Smooth muscle cell (in vitro differentiated cells): ENCODE data around the gene INIP. TPM values are rescaled to one million over a fixed set of nuclear protein-coding genes. Genes with fewer than 3 reads are reported as not detected.
"Not testable (repeated sequence)": the region's sequence is repeated elsewhere in the genome, so short reads cannot be mapped to it uniquely, and the experiment has no call there.

ENCODE experiments used
- DNase-seq: peaks from one replicate; lab custom pipeline; 2025; ENCODE audit not compliant: unreplicated experiment; lab: John Stamatoyannopoulos, UW
- H2AFZ ChIP-seq: fragments of 200-600 bp; sonication (generic); 2 replicates; pipeline ENCODE4 v1.6.0; 2016; ENCODE audit warnings: antibody characterized with exemption, low read depth, mild to moderate bottlenecking
- H3F3A ChIP-seq: fragments of 200-600 bp; sonication (generic); 2 replicates; pipeline ENCODE4 v1.6.0; 2017; ENCODE audit warnings: antibody characterized with exemption, low read depth
- H3K27ac ChIP-seq: fragments of 200-600 bp; sonication (generic); 2 replicates; pipeline ENCODE4 v1.5.1; 2016; ENCODE audit warnings: low read depth, mild to moderate bottlenecking
- H3K27me3 ChIP-seq: fragments of 200-600 bp; sonication (generic); 2 replicates; pipeline ENCODE4 v1.6.1; 2016; ENCODE audit warnings: low read depth, mild to moderate bottlenecking
- H3K36me3 ChIP-seq: fragments of 200-600 bp; sonication (generic); 2 replicates; pipeline ENCODE4 v1.5.1; 2016; ENCODE audit warnings: low read depth
- H3K4me1 ChIP-seq: fragments of 200-600 bp; sonication (generic); 2 replicates; pipeline ENCODE4 v1.5.1; 2016; ENCODE audit warnings: low read depth
- H3K4me2 ChIP-seq: fragments of 200-600 bp; sonication (generic); 2 replicates; pipeline ENCODE4 v1.6.0; 2016; ENCODE audit warnings: mild to moderate bottlenecking
- H3K4me3 ChIP-seq: fragments of 200-600 bp; sonication (generic); 2 replicates; pipeline ENCODE4 v1.5.1; 2016; ENCODE audit warnings: mild to moderate bottlenecking
- H3K79me2 ChIP-seq: fragments of 200-600 bp; sonication (generic); 2 replicates; pipeline ENCODE4 v1.6.0; 2016; ENCODE audit warnings: low read depth, mild to moderate bottlenecking
- H3K9ac ChIP-seq: fragments of 200-600 bp; sonication (generic); 2 replicates; pipeline ENCODE4 v1.6.0; 2016; ENCODE audit warnings: low read depth
- H3K9me3 ChIP-seq: fragments of 200-600 bp; sonication (generic); replicated peaks from 2 replicates; pipeline ENCODE4 v1.5.1; 2016; ENCODE audit warnings: low read depth
- H4K20me1 ChIP-seq: fragments of 200-600 bp; sonication (generic); 2 replicates; pipeline ENCODE4 v1.6.0; 2016; ENCODE audit warnings: low read depth
- CTCF ChIP-seq: fragments of 200-600 bp; sonication (generic); IDR thresholded peaks from 2 replicates; pipeline ENCODE4 v1.5.1; 2017; ENCODE audit warnings: borderline replicate concordance, mild to moderate bottlenecking, antibody characterized with exemption; ENCODE audit not compliant: insufficient read depth, poor library complexity, severe bottlenecking
- WGBS: methylation state at CpG from one replicate; pipeline ENCODE4 v1.1.7; 2016; ENCODE audit warnings: low lambda C conversion rate; 5-methylcytosine and 5-hydroxymethylcytosine counted together
- polyA plus RNA-seq: library from polyadenylated mRNA; unstranded; fragments of >200 nt; fragmentation: Nextera tagmentation; extraction: Ambion mirVana; gene quantifications from 2 replicates; pipeline ENCODE4 v1.2.1, GENCODE V29; 2016
- total RNA-seq: library from RNA; depleted of rRNA; stranded (reverse); fragments of >200 nt; gene quantifications from 2 replicates; pipeline ENCODE4 v1.2.3, GENCODE V29; 2014

Gene INIP
- total and polyA plus RNA-seq, 2 experiments from 2014 or later: 19.8 to 25.8 TPM

- Histone ChIP-seq H3K9me3 (no peaks in the 10 kb centered on the region), H3K4me3 (peak overlapping the region; percentile 4), H3F3A (no peaks in the 10 kb centered on the region), H3K79me2 (no peaks in the 10 kb centered on the region), H4K20me1 (no peaks in the 10 kb centered on the region), H2AFZ (no peak overlapping the region), H3K4me1 (no peaks in the 10 kb centered on the region), H3K27ac (no peak overlapping the region), H3K36me3 (no peaks in the 10 kb centered on the region), H3K27me3 (no peaks in the 10 kb centered on the region), H3K9ac (no peak overlapping the region), H3K4me2 (no peak overlapping the region)
- WGBS: 77% methylated on average over 7 of the region's 7 CpGs
- TF ChIP-seq CTCF: no peak
- DNase-seq: no peak
These were observed 14.1 kb upstream of the INIP start for GRCh38 chr9:112731971-112732370.

DNA sequence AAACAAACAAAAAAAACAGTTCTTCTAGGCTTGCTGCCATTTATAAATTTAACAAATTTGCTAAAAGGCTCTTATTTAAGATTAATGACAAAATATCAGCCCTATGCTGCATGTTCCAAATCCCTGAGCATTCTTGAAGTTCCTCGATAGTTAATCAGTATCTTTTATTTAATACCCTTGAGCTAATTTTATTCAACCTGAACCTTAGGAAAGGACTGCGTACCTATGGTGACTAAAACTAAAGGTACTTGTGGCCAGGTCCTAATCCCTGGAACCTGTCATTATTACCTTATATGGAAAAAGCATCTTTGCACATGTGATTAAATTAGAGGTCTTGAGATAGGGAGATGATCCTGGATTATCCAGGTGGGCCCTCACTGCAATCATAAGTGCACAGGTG is 10.5 kb upstream of the INIP start:
- Histone ChIP-seq H3K9me3 (no peaks in the 10 kb centered on the region), H2AFZ (no peak overlapping the region), H3K79me2 (no peaks in the 10 kb centered on the region), H3K4me3 (no peak overlapping the region), H4K20me1 (no peaks in the 10 kb centered on the region), H3K9ac (no peak overlapping the region), H3K4me1 (no peaks in the 10 kb centered on the region), H3F3A (no peaks in the 10 kb centered on the region), H3K36me3 (no peaks in the 10 kb centered on the region), H3K27me3 (no peaks in the 10 kb centered on the region), H3K27ac (no peak overlapping the region), H3K4me2 (no peak overlapping the region)
- TF ChIP-seq CTCF: no peak
- DNase-seq: no peak
- WGBS: 95% methylated on average over 2 of the region's 2 CpGs

- Histone ChIP-seq H2AFZ (no peak overlapping the region), H3K27ac (no peak overlapping the region), H4K20me1 (no peaks in the 10 kb centered on the region), H3F3A (no peaks in the 10 kb centered on the region), H3K9ac (no peak overlapping the region), H3K36me3 (no peaks in the 10 kb centered on the region), H3K4me2 (no peak overlapping the region), H3K79me2 (no peaks in the 10 kb centered on the region), H3K27me3 (no peaks in the 10 kb centered on the region), H3K4me1 (no peaks in the 10 kb centered on the region), H3K4me3 (no peak overlapping the region), H3K9me3 (no peaks in the 10 kb centered on the region)
- no peak for TF ChIP-seq CTCF
- WGBS: 94% methylated on average over 4 of the region's 4 CpGs
- no peak for DNase-seq
These were observed 8.5 kb upstream of the INIP start for GRCh38 chr9:112726428-112726827.

DNA sequence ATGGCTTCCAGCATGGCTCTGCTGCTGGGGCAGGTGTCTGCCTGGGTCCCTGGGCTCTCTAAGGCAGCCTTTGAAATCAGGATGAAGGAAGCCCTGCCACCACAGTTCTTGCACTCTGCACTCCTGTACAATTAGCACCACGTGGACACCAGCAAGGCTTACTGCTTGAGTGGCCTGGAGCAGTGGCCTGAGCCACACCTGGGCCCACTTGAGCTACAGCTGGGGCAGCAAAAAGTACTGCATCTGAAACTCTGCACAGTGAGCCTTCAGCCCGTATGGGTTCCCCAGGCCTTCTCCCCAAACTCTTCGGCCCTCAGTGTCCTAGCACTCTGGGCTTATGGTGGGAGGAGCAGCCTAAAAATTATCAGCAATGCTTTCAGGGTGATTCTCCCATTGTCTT is 8.0 kb upstream of the INIP start:
- Histone ChIP-seq H2AFZ (no peak overlapping the region), H3K27ac (no peak overlapping the region), H3K36me3 (no peaks in the 10 kb centered on the region), H3F3A (no peaks in the 10 kb centered on the region), H3K4me2 (no peak overlapping the region), H3K4me1 (no peaks in the 10 kb centered on the region), H3K9me3 (no peaks in the 10 kb centered on the region), H3K79me2 (no peaks in the 10 kb centered on the region), H4K20me1 (no peaks in the 10 kb centered on the region), H3K27me3 (no peaks in the 10 kb centered on the region), H3K9ac (no peak overlapping the region), H3K4me3 (no peak overlapping the region)
- no peak for DNase-seq
- TF ChIP-seq CTCF: no peak
- 93% methylated on average over 3 of the region's 3 CpGs for WGBS

DNA sequence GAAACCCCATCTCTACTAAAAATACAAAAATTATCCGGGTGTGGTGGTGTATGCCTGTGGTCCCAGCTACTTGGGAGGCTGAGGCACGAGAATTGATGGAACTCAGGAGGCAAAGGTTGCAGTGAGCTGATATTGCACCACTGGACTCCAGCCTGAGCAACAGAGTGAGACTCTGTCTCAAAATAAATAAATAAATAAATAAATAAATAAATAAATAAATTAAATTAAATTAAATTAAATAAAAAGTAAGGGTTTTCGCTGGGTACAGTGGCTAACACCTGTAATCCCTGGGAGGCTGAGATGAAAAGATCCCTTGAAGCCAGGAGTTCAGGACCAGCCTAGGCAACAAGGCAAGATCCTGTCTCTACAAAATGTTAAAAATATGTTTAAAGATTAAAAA is 4.8 kb upstream of the INIP start:
- not testable (repeated sequence) for H3F3A ChIP-seq, H3K9ac ChIP-seq, H2AFZ ChIP-seq, H3K4me3 ChIP-seq, H4K20me1 ChIP-seq, H3K9me3 ChIP-seq, H3K27me3 ChIP-seq, H3K4me1 ChIP-seq, DNase-seq, H3K4me2 ChIP-seq, H3K36me3 ChIP-seq, H3K27ac ChIP-seq, H3K79me2 ChIP-seq
- WGBS: 92% methylated on average over 3 of the region's 3 CpGs
